Measurements from ENCODE around the gene TBC1D26.
"Not testable (repeated sequence)": the region's sequence is repeated elsewhere in the genome, so short reads cannot be mapped to it uniquely, and the experiment has no call there.

TBC1D26 gene

GRCh38 chr17:15744074-15744676 lies 12.1 kb downstream of the TBC1D26 start:
- DNase-seq (ENCODE audit: low read depth in 3 of 3) = no peak

DNA sequence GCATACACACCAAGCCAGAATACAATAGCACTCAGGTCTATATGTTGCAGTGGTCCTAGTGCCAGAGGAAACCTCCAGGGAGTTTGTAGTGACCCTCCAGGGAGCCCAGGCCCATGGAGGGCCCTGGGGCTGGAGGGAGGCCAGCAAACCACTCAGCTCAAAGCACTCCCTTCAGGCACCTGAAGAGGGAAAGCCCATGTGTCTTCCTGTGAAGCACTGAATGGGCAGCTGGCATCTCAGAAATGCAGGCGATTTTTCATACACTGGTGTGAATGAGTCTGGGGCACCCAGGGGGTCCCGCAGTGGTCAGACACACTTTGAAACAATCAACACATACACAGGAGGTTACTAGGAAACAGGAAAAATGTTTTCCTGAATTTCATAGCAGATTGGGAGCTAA lies 12.8 kb downstream of the TBC1D26 start:
- DNase-seq (ENCODE audit: low read depth in 3 of 3) = no peak

DNA sequence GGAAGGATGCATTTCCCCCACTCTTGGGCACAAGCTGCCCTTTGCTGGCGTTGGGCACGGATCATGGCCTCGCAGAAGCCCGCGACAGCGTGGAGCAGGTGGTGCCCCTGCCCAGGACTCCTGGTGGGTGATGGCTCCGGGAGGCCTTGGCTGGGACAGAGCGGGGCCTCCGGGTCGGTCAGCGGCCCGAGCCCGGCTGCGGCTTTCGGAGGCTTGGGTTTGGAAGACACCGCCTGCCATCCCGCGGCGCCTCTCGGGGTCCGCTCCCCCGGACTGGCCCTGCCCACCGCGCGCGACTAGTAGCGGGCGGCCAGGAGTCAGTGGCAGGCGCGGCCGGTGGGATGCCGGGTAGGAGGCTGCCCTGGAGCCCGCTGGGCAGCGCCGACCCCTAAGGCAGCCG lies 17.3 kb downstream of the TBC1D26 start:
- not testable (repeated sequence) for DNase-seq (ENCODE audit: low read depth in 3 of 3)

- DNase-seq (ENCODE audit: low read depth in 3 of 3) = not testable (repeated sequence)
Measured at GRCh38 chr17:15768865-15769533, 36.9 kb downstream of the TBC1D26 start.

DNA sequence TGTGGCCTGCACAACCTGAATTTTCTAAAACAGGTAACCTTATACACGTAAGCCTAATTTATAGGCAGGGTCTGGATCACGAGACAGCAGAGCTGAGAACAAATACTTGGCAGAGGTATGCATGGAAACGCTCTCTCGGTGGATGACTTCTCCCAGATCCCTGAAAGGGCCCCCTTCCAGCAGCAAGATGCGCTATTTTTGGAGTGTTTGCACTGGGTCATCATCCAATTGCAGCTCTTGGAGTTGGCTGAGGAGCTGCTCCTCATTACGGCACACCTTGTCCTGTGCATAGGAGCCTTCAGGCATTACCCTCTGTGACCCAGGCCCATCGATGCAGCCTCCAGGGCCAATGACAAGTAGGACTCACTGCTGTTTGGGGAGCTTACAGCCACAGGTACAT lies 38.6 kb downstream of the TBC1D26 start:
- not testable (repeated sequence) for DNase-seq (ENCODE audit: low read depth in 3 of 3)

DNA sequence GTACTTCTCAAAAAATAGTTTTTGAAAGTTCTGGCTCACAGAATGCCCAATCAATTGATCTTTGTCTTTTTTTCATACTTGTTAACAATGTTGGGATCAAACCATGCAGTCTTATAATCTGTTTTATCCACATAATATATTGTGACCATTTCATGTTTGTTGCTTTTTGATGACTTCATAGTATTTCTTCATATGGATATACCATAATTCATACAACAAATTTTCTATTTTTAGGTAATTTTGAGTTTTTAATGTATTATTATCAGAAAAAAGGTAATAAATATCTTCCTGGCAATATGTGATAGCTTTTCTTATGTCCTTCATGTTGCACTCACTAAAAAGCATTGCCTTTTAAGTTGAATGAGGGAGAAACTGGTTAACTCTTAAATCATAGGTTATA lies 44.8 kb downstream of the TBC1D26 start:
- no peak for DNase-seq (ENCODE audit: low read depth in 3 of 3)

GRCh38 chr17:15777297-15777696 lies 45.2 kb downstream of the TBC1D26 start:
- no peak for DNase-seq (ENCODE audit: low read depth in 3 of 3)

- DNase-seq (ENCODE audit: low read depth in 3 of 3) = no peak
Measured at GRCh38 chr17:15777717-15778116, 45.6 kb downstream of the TBC1D26 start.

DNA sequence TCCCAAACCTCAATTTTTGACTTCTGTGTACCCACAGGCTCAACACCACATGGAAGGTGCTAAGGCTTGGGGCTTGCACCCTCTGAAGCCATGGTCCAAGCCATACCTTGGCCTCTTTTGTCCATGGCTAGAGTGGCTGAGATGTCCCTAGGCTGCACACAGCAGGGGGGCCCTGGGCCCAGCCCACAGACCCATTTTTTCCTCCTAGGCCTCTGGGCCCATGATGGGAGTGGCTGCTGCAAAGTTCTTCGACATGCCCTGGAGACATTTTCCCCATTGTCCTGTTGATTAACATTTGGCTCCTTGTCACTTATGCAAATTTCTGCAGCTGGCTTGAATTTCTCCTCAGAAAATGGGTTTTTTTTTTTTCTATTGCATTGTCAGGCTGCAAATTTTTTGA lies 47.0 kb downstream of the TBC1D26 start:
- no peak for DNase-seq (ENCODE audit: low read depth in 3 of 3)

DNA sequence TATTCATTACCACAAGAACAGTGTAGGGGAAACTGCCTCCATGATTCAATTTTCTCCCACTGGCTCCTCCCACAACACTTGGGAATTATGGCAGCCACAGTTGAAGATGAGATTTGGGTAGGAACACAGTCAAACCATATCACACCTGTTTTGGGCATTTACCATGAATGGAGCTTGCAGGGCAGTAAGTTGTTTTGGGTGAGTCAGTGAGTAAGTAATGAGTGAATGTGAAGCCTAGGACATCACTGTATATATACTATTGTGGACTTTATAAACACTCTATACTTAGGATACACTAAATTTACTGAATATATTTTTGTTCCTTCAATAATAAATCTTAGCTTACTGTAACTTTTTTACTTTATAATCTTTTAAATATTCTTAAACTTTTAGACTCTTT lies 48.1 kb downstream of the TBC1D26 start:
- DNase-seq (ENCODE audit: low read depth in 3 of 3) = no peak

GRCh38 chr17:15782866-15783265 lies 50.8 kb downstream of the TBC1D26 start:
- DNase-seq (ENCODE audit: low read depth in 3 of 3) = no peak

DNA sequence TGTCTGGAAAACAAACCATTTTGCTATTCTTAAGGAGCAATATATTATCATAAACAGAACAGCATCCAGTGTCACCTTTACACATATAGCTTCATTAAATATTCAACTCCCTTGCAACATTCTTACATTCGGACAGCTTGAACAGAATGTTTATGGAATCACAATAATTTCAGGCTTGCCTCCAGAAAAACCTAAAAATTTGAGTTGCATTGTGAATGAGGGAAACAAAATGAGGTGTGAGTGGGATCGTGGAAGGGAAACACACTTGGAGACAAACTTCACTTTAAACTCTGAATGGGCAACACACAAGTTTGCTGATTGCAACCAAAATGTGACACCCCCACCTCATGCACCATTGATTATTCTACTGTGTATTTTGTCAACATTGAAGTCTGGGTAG lies 51.4 kb downstream of the TBC1D26 start:
- DNase-seq (ENCODE audit: low read depth in 3 of 3) = no peak

DNA sequence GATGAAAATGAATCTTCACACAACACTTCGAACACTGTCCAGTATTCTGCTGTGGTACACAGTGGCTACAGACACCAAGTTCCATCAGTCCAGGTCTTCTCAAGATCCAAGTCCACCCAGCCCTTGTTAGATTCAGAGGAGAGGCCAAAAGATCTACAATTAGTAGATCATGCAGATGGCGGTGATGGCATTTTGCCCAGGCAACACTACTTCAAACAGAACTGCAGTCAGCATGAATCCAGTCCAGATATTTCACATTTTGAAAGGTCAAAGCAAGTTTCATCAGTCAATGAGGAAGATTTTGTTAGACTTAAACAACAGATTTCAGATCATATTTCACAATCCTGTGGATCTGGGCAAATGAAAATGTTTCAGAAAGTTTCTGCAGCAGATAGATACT lies 52.3 kb downstream of the TBC1D26 start:
- not testable (repeated sequence) for DNase-seq (ENCODE audit: low read depth in 3 of 3)

GRCh38 chr17:15787363-15788075 lies 55.4 kb downstream of the TBC1D26 start:
- DNase-seq (ENCODE audit: low read depth in 3 of 3) = not testable (repeated sequence)

- not testable (repeated sequence) for DNase-seq (ENCODE audit: low read depth in 3 of 3)
Measured at GRCh38 chr17:15788365-15788764, 56.3 kb downstream of the TBC1D26 start.
